GM21723 (cell line): ENCODE measurements around the gene MOK.

Experiments
- ATAC-seq: cut with Tn5 transposase; IDR thresholded peaks from one replicate; pipeline ENCODE4 v1.9.1; 2021; ENCODE audit warnings: mild to moderate bottlenecking, moderate library complexity; ENCODE audit not compliant: unreplicated experiment

Gene MOK

DNA sequence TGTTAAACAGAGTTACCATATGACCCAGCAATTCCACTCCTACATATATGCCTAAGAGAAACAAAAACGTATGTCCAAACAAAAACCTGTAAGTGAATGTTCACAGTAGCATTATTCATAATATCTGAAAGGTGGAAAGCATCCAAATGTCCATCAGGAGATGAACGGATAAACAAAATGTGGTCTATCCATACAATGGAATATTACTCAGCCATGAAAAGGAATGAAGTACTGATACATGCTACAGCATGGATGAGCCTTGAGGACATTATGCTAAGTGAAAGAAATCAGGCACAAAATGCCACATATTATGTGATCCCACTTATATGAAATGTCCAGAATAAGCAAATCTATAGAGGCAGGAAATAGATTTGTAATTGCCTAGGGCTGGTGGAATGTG, 16.8 kb downstream of the MOK start:
- ATAC-seq: no peak

DNA sequence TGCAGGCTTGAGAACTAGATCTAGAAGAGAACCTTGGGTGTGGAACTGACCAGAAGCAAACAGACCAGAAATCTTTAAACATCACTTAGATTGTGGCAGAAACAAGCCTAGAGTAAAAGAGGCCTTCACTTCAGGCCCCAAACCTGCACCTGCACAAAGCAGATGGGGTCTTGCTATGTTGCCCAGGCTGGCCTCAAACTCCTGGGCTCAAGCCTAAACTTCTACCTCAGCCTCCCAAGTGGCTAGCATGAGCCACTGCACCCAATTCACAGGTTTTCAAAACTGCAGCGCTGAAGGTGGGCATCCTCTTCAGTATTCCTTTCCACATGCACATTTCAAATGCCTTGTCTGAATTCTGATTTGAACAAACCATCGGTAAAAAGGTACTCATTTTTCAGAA, 19.9 kb downstream of the MOK start:
- ATAC-seq: no peak

DNA sequence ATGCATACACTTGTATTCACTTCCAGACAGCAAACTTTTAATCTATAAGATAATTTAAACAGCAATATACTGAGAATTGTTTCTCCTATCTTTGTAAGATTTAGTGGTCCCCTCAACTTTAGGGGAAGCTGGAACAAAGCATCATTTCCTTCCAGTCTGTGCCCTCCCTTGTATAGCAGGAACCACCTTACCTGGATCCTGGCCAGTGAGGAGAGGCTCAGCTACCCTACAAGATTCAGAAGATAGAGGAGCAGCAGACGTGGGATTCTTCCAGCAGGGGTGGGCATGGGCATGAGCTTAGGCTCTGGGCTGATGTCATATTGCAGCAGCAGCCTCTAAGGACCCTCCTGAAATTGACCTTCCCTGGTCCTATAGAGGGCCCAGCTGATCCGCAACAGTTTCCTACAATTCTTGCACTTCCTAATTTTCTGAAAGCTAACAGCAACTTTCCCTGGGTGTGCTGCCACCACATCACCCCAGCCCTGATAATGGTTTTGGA, 21.3 kb downstream of the MOK start:
- no peak for ATAC-seq

GRCh38 chr14:102282751-102283465, 22.1 kb downstream of the MOK start:
- ATAC-seq: no peak

GRCh38 chr14:102280376-102280962, 24.5 kb downstream of the MOK start:
- no peak for ATAC-seq

GRCh38 chr14:102279688-102280348, 25.1 kb downstream of the MOK start:
- no peak for ATAC-seq

DNA sequence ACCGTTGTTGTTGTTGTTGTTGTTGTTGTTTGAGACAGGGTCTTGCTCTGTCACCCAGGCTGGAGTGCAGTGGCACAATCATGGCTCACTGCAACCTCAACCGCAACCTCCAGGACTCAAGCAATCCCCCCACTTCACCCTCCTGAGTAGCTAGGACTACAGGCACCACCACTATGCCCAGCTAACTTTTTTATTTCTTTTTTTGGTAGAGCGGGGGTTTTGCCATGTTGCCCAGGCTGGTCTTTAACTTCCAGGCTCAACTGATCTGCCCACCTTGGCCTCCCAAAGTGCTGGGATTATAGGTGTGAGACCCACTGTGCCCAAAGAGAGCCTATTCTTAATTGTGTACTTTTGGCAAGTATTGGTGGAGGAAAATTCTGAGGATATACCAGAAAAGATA, 25.7 kb downstream of the MOK start:
- no peak for ATAC-seq

GRCh38 chr14:102278631-102278935, 26.4 kb downstream of the MOK start:
- no peak for ATAC-seq

DNA sequence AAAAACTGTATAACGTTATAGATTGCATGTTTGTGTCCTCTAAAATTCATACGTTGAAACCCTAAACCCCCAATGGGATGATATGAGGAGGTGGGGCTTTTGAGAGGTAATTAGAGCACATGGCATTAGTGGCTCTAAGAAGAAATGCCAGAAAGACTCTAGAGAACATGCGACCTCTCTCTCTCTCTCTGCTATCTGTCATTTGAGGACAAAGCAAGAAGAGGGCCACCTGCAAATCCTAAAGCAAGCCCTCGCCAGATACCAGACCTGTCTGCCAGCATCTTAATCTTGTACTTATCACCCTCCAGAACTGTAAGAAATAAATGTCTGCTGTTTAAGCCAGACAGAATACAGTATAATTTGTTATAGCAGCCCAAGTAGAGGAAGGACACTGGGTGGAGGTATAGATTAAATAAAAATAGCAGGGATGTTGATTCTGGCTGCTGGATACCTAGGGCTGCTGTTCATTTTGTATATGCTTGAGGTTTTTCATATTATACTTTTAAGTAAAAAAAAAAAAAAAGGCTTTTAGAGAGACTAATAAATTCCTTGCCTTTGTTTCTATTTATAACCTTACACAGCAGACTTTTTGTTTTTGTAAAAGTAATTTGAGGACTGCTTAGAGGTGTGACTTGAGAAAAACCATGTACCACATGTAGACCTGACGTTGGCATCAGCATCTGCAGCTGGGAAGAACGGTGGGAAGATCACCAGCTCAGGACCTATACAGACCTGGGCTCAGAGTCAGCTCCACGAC, 26.9 kb downstream of the MOK start:
- no peak for ATAC-seq

DNA sequence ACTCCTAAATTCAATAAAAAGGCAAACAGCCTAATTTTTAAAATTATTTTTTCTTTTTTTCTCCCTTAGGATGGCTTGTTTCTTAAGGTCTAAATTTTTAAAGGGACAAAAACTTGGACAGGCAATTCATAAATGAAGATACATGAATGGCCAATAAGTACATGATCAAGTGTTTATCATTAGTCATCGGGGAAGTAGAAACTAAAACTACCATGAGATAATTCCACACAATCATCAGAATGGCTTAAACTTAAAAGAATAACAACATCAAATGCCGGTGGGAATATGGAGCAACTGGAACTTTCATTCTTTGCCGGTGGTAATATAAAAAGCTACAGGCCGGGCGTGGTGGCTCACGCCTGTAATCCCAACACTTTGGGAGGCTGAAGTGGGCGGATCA, 29.1 kb downstream of the MOK start:
- ATAC-seq: no peak

DNA sequence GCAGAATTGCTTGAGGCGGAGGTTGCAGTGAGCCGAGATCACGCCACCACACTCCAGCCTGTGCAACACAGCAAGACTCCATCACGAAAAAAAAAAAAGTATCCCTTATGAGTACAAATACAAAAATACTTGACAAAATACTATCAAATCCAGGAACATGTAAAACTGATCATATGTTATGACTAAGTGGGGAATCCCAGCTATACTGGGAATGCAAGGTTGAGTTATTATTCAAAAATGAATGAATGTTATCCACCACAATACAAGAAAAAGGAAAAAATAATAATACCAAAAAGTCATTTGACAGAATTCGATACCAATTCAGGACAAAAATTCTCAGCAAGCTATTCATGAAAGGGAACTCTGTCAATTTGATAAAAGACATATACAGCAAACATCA, 32.6 kb downstream of the MOK start:
- ATAC-seq: no peak

DNA sequence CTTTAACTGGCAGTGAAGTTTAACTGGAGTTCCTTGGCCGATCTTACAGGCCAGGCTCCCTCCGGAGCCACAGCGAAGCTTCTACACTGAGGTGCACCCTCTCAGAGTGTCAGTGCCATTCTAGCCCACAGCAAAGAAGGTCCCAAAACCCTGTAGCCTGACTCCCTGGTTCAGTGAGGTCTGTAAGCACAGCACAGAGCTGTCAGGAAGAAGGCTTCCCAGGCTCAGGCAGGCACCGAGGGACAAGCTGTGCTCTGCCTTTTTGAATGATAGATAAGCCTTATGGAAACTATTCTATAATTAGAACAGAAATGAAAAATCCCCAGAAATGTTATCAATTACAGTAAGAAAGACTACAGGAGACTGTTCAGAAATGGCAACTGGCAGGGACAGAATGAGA, 40.2 kb downstream of the MOK start:
- ATAC-seq: no peak

GRCh38 chr14:102264355-102264754, 40.6 kb downstream of the MOK start:
- ATAC-seq: no peak

DNA sequence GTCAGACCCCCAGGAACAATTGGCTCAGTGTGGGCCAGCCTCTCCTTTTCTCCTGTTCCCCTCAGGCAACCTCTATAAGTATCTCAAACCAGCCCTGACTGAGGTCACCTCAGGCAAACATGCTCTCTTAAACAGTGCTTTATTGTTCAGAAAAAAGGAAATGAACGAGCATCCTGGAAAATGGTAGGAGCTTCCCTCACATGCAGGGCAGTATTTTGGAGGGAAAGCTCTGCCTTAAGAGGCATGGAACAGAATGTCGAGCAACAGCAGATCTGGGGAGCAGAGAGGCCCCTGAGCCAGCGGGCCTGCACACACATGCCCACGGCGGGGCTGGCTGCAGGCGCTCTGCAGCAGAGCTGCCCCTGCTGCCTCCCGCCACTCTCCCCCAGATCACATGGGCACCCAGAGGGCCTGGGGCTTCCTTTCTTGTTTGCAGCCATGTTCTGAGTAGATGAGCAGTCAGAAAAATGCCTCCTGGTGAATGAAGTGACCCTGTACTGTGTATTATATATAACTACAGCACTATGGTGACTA, 42.0 kb downstream of the MOK start:
- ATAC-seq: no peak

DNA sequence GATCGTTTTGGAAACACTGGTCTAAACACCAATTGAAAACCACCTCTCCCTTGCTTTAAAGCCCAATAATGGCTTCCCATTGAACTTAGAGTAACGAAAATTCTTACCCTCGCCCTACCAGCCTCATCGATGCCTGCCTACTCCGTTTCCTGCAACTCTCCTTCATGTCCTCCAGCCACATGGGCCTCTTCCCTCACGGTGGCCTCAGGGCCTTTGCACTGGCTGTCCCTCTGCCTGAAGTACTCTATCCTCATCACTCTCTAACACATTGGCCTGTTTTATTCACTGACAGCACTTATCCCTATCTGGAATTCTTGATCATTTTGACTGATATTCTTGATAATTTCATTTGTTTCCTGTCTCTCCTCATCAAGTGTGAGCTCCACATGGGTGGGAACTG, 46.8 kb downstream of the MOK start:
- no peak for ATAC-seq

DNA sequence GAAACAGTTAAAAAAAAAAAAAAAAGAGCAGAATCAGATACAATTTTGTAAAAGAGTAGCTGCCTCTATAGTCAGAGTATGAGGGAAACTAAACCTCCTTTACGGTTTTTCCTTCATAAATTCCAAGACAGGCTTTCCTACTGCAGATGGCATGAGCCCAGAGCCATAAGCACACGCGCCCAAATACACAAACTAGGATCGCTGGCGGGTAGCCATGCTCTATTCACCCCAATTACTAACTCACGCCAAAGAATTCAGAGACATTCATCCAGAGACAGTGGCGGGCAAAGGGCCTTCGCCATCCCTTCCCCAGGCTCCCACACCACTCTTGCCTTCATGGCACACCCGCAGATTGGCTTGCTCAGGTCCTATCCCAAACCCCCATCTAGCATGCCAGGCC, 48.2 kb downstream of the MOK start:
- ATAC-seq: no peak

- no peak for ATAC-seq
Observed at GRCh38 chr14:102255401-102256190, 49.4 kb downstream of the MOK start.

GRCh38 chr14:102252834-102253801, 51.8 kb downstream of the MOK start:
- ATAC-seq: no peak

DNA sequence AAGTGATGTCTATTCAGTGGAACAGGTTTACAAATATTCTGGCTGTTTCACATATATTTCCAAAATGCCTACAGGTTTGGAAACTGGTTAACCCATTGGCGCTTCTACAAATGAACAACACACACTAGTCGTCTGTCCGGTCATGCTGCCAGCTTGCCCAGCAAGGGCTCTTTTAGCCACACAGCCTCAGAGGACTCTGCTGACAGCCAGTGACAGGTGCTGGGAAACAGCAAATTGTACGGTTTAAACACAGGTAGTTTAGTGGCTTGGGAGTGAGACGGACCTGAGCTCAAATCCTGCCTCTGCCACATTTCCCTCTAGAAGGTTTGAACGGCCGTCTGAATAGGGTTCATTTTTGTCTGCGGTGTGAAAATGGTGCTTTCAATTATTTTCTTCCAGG, 53.8 kb downstream of the MOK start:
- ATAC-seq: no peak

DNA sequence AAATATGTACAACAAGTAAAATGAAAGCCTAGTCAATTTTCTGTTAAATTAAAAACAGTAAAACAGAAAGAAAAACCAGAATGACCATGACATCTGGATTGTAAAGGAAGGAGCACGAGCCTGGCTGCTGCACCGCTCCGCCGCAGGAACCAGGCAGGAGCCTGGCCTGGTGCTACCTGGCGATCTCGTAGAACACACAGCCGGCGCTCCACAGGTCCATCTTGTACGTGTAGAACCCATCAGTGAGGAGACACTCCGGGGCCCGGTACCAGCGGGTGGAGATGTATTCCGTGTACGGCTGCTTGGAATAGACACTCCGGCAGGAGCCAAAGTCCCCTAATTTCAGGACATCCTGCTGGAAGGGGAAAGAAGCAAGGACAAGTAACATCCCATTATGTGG, 54.3 kb downstream of the MOK start:
- no peak for ATAC-seq
